ACC112 (cell line): ENCODE results near the gene ABAT.
"Not testable (repeated sequence)": the region's sequence is repeated elsewhere in the genome, so short reads cannot be mapped to it uniquely, and the experiment has no call there.

Experiments
- H2AFZ ChIP-seq: fragments of 200-600 bp; sonication (generic); one replicate; pipeline ENCODE4 v1.6.0; 2017; ENCODE audit warnings: antibody characterized with exemption, low read length; ENCODE audit not compliant: unreplicated experiment
- H3K27ac ChIP-seq: fragments of 200-600 bp; sonication (generic); 2 replicates; pipeline ENCODE4 v1.5.1; 2014; ENCODE audit warnings: low read depth, mild to moderate bottlenecking, antibody characterized with exemption, low read length, moderate library complexity
- H3K27me3 ChIP-seq: fragments of 200-600 bp; sonication (generic); 2 replicates; pipeline ENCODE4 v1.6.1; 2014; ENCODE audit warnings: mild to moderate bottlenecking, antibody characterized with exemption, low read length, moderate library complexity, mixed read lengths; ENCODE audit not compliant: insufficient read depth
- H3K36me3 ChIP-seq: fragments of 200-600 bp; sonication (generic); 2 replicates; pipeline ENCODE4 v1.6.1; 2016; ENCODE audit warnings: mild to moderate bottlenecking, antibody characterized with exemption, low read length, moderate library complexity, mixed read lengths; ENCODE audit not compliant: insufficient read depth
- H3K4me1 ChIP-seq: fragments of 200-600 bp; sonication (generic); one replicate; pipeline ENCODE4 v1.6.1; 2016; ENCODE audit warnings: low read length, mixed read lengths; ENCODE audit not compliant: insufficient read depth, unreplicated experiment, control insufficient read depth
- H3K4me3 ChIP-seq: fragments of 200-600 bp; sonication (generic); 2 replicates; pipeline ENCODE4 v1.5.1; 2014; ENCODE audit warnings: mild to moderate bottlenecking, low read depth, low read length
- H3K79me2 ChIP-seq: fragments of 200-600 bp; sonication (generic); one replicate; pipeline ENCODE4 v1.6.0; 2016; ENCODE audit warnings: low read length; ENCODE audit not compliant: control insufficient read depth, unreplicated experiment, insufficient read depth

ABAT gene

DNA sequence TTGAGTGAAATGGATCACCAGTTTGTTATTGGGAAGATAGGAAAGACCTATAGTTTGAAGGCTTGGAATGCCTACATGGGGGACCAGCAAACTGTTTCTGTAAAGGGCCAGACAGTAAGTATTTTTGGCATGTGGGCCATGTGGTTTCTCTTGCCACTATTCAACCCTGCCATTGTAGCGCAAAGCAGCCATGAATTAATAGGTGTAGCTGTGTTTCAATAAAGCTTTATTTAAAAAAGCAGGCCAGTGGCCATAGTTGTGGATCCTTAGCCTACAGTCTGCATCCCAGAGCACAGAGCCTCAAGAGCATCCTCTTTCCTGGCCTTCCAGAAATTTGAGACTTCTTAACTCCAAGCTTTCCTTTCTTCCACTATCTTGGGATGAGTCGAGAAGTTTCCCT lies 29.3 kb downstream of the ABAT start:
- Histone ChIP-seq H3K36me3 (no peaks in the 10 kb centered on the region), H3K27ac (no peak overlapping the region), H3K4me1 (no peaks in the 10 kb centered on the region), H3K27me3 (peaks cover 18% of the 10 kb centered on the region), H3K4me3 (no peak overlapping the region), H2AFZ (no peak overlapping the region), H3K79me2 (no peaks in the 10 kb centered on the region)

DNA sequence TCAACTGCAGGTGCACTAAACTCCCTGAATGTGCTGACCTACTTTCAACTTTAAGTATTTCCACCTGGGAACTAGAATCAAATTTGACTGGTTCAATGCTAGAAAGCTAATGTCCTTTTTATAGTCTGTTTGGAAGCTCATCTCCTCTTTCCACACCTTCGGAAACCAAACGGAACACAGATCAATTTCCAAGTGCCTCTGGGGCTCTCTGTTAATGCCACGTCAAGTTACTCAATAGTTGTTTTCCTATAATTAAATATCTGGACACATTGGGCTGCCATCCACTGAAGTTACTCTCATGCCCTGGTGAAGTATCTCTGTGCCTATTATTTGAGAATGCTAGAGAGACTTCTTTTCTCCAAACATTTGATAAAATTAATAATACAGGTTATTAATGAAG lies 29.7 kb downstream of the ABAT start:
- Histone ChIP-seq H3K79me2 (no peaks in the 10 kb centered on the region), H3K4me3 (no peak overlapping the region), H2AFZ (no peak overlapping the region), H3K27me3 (peaks cover 18% of the 10 kb centered on the region; the same call in 1 of the 2 replicates), H3K27ac (no peak overlapping the region), H3K36me3 (no peaks in the 10 kb centered on the region), H3K4me1 (no peaks in the 10 kb centered on the region)

DNA sequence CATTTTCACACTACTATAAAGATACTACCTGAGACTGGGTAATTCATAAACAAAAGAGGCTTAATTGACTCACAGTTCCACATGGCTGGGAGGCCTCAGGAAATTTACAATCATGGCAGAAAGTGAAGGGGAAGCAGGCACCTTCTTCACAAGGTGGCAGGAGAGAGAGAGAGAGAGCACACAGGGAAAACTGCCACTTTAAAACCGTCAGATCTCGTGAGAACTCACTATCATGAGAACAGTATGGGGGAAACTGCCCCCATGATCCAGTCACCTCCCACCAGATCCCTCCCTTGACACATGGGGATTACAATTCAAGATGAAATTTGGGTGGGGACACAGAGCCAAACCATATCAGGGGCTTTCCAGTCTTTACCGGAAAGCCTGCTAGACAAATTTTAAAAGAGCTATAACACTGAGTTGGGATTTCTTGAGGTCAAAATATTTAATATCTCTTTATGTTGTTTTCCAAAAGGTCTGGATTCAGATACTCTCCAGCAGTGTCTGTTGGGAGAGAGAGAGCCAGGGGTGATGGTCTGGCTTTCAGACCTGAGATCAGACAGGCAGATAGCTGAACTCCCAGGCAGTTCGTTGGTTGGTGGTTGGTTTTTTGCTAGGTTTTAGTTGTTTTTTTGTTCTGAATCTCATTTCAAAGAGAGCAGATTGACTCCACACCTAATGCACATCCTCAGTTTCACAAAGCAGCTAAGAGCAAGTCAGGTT lies 30.8 kb downstream of the ABAT start:
- peaks cover 18% of the 10 kb centered on the region; the same call in 1 of the 2 replicates for H3K27me3 ChIP-seq
- H3K79me2 ChIP-seq, H3K4me1 ChIP-seq, H3K4me3 ChIP-seq, H3K27ac ChIP-seq, H2AFZ ChIP-seq, H3K36me3 ChIP-seq: not testable (repeated sequence)

DNA sequence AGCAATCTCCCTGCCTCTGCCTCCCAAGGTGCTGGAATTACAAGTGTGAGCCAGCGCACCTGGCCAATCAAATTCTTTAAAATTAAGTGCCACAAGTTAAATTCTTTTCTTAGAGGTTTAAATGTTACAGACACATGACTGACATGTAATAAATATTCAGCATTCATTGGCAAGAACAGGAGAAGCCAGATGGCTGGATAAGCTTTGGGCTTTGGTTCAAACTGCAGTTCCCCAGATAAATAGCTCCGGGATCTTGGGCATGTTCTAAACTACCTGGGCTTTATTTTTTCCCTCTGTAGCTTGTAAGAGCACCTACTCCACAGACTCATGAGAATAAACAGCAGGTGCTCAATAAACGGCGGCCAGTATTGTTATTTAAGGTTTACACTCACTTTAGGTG lies 34.1 kb downstream of the ABAT start:
- Histone ChIP-seq H3K36me3 (no peaks in the 10 kb centered on the region), H3K4me1 (no peaks in the 10 kb centered on the region), H3K27me3 (peaks cover 37% of the 10 kb centered on the region), H2AFZ (no peak overlapping the region), H3K4me3 (no peak overlapping the region), H3K79me2 (no peaks in the 10 kb centered on the region), H3K27ac (no peak overlapping the region)

DNA sequence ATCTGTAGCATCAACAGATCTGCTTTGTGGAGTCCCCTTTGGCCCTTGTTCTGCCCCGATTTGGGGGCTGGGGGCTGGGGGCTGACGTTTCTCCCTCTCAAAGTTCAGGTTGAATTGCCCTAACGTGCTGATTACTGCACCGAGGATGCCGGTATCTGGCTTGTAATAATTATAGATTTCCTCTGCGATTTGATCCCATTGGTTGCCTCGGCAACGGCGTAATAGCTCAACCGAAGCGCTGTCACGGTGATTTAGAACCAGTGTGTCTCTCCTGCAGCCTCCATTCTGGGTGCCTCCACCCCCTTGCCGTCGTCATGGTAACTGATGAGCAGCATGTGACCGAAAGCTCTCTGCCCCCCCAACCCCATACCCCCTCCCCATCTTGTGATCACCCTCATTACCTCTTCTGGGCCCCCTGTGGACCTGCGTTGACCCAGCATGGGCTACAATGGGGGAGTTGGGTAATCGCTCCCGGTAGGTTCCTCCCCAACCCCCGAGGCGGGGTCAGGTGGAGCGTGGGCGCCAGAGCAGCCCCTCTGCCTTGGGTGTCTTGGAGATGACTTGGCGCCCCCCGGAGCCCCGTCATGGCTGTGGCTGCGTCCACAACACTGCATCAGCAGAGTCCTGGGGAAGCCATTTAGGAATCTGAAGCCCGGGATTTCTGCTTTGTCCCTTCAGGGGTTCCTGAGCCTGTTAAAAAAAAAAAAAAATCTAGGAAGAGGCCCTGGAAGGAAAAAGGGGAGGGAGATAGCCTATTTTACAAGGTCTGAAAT lies 38.4 kb downstream of the ABAT start:
- H2AFZ ChIP-seq = no peak overlapping the region
- no peak overlapping the region for H3K4me3 ChIP-seq

DNA sequence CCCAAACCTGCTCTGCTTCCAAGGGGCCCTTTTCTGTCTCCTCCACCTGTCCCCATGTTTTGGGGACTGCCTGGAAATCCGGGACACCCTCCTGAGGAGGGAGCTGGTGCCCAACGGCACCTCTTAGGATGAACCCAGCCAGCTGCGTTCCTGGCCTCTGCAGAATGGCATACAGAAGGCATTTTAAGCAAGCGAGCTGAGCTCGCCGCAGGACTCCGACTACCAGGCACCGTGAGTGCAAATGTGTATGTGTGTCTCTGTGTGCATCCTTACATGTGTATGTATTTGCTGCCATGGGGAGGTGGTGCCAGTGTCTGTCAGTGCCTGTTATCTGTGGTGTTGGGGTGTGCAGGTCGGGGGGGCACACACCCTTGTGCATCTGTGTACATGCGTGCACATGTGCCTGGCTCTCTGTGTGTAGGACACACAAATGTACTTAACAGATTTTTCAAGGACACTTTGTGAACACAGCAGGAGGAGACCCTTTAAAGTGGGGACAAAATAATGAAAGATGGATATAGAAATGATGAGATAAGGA lies 39.3 kb downstream of the ABAT start:
- no peaks in the 10 kb centered on the region for H3K4me1 ChIP-seq
- H3K27me3 ChIP-seq = peaks cover 61% of the 10 kb centered on the region
- H3K4me3 ChIP-seq = no peak overlapping the region
- H3K36me3 ChIP-seq = no peaks in the 10 kb centered on the region
- no peak overlapping the region for H3K27ac ChIP-seq
- H2AFZ ChIP-seq = no peak overlapping the region
- H3K79me2 ChIP-seq = no peaks in the 10 kb centered on the region

More for the DNA sequence above, 38.4 kb downstream of the ABAT start:
- H3K27ac ChIP-seq = no peak overlapping the region
- no peaks in the 10 kb centered on the region for H3K79me2 ChIP-seq
- peaks cover 54% of the 10 kb centered on the region for H3K27me3 ChIP-seq
- H3K4me1 ChIP-seq = no peaks in the 10 kb centered on the region
- H3K36me3 ChIP-seq = no peaks in the 10 kb centered on the region

DNA sequence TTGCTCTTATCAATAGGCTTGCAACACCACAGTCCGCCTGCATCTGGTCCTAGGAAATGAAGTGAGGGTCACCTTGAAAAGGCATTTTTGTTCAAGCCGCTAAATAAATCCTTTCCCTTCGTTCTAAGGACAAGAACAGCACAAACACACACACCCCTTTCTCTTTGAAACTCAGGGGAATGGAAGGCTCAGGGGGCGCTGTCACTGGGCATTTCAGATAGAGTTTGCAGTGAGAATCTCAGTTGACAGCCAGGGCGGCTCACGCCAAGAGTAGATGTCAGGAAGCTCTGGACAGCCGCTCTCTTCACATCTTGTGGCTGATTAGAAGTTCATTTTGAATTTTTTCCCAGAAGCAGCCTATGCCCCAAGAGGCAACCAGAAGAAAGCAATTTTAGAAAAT lies 39.8 kb downstream of the ABAT start:
- H3K36me3 ChIP-seq = no peaks in the 10 kb centered on the region
- no peak overlapping the region for H3K27ac ChIP-seq
- H3K79me2 ChIP-seq = no peaks in the 10 kb centered on the region
- no peak overlapping the region for H3K4me3 ChIP-seq
- H3K4me1 ChIP-seq = no peaks in the 10 kb centered on the region
- no peak overlapping the region for H2AFZ ChIP-seq
- H3K27me3 ChIP-seq = peaks cover 66% of the 10 kb centered on the region

DNA sequence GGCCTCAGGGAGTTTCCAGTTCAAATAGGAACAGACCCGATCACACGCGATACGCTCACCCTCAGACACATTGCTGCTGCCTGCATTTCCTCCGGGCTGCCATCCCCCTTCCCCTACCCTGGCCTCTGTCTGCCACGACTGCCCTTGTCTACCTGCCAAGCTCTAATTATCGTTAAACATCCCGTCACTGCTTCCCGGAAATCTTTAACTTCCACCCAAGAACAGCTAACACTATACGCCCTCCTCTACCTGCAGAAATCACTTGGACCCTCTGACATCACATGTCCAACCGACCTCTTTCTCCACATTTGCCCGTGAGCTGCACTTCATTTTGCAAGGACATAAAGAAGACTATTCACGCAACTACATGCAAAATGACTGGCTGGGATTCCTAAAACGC lies 40.4 kb downstream of the ABAT start:
- Histone ChIP-seq H3K4me1 (no peaks in the 10 kb centered on the region), H3K27ac (no peak overlapping the region), H3K27me3 (peaks cover 72% of the 10 kb centered on the region), H2AFZ (no peak overlapping the region), H3K79me2 (no peaks in the 10 kb centered on the region), H3K36me3 (no peaks in the 10 kb centered on the region), H3K4me3 (no peak overlapping the region)

DNA sequence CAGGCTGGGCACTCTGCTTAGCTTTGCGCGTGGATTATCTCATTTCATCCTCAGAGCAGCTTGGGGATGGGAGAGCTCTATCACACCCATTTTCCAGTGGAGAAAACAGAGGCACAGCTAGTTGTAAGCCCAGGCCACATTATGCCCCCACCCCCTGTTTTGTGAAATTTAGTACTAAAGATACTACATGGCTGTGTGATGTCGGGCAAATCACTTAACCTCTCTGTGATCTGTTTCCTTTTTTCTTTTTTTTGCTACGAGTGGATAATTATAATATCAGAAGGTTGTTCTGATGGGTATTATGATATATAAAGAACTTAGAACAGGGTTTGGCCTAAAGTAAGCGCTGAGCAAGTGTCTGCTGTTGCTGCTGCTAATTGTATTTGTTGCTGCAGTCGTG lies 41.6 kb downstream of the ABAT start:
- Histone ChIP-seq H3K4me1 (no peaks in the 10 kb centered on the region), H3K27ac (no peak overlapping the region), H3K27me3 (peaks cover 79% of the 10 kb centered on the region), H3K79me2 (no peaks in the 10 kb centered on the region), H3K36me3 (no peaks in the 10 kb centered on the region), H3K4me3 (no peak overlapping the region), H2AFZ (no peak overlapping the region)

DNA sequence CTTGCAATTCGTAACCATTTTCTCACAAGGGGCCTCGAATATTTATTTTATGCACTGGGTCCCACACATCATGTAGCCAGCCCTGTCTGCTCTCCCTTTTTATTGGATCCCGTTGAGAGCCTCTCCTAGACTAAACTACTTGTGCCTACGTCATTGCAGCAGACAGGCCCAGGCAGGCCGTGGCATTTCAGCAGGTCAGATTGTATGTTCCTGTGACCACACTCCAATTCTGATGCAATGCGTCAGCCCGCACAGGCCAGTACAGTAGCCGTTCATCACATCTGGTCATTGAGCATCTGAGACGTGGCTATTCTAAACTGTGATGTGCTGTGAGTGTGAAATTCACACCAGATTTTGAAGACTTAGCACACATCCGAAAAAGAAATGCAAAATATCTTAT lies 42.2 kb downstream of the ABAT start:
- Histone ChIP-seq H3K79me2 (no peaks in the 10 kb centered on the region), H3K4me1 (no peaks in the 10 kb centered on the region), H3K4me3 (no peak overlapping the region), H3K27ac (no peak overlapping the region), H3K36me3 (no peaks in the 10 kb centered on the region), H3K27me3 (peaks cover 80% of the 10 kb centered on the region), H2AFZ (no peak overlapping the region)

DNA sequence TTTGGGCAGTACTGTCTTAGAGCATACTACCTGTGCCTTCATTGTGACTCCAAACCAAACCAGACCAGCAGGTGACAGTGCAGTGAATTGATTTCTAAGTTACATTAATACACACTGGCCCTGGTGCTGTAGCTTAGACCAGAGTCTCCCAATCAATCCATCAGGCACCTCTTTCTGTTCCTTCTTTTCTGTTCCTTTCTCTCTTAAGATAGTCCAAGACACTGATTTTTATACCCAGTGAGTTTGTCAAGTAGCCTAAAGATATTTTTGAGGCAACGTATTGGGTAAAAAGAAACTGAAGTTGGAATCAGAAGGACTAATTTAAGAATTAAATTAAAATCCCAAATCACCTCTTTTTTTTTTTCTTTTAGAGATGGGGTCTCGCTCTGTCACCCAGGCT lies 43.1 kb downstream of the ABAT start:
- Histone ChIP-seq H2AFZ (no peak overlapping the region), H3K79me2 (no peaks in the 10 kb centered on the region), H3K4me3 (no peak overlapping the region), H3K27ac (no peak overlapping the region), H3K36me3 (no peaks in the 10 kb centered on the region), H3K4me1 (no peaks in the 10 kb centered on the region), H3K27me3 (peaks cover 84% of the 10 kb centered on the region)
